H9 (cell line): ENCODE data around the gene PLXNA4. TPM values are rescaled to one million over a fixed set of nuclear protein-coding genes. Genes with fewer than 3 reads are reported as not detected.

Experiments used
- DNase-seq: peaks from one replicate; pipeline ENCODE4 v3.0.0-alpha.2; 2017
- H2AFZ ChIP-seq: one replicate; pipeline ENCODE4 v1.6.1; 2013; ENCODE audit warnings: mild to moderate bottlenecking, low read length, control low read depth, moderate library complexity
- H2AK5ac ChIP-seq: 2 replicates; pipeline ENCODE4 v1.6.1; 2013; ENCODE audit warnings: low read length, control low read depth, mixed read lengths; ENCODE audit not compliant: insufficient read length
- H2BK120ac ChIP-seq: one replicate; pipeline ENCODE4 v1.6.1; 2013; ENCODE audit warnings: low read depth, mild to moderate bottlenecking, low read length, control low read depth, inconsistent platforms; ENCODE audit not compliant: poor library complexity, severe bottlenecking
- H2BK12ac ChIP-seq: 2 replicates; pipeline ENCODE4 v1.6.1; 2013; ENCODE audit warnings: low read length, control low read depth, mixed read lengths, low read depth; ENCODE audit not compliant: insufficient read length
- H2BK15ac ChIP-seq: 2 replicates; pipeline ENCODE4 v1.6.1; 2013; ENCODE audit warnings: low read depth, low read length, control low read depth
- H2BK20ac ChIP-seq: one replicate; pipeline ENCODE4 v1.6.1; 2013; ENCODE audit warnings: low read depth, mild to moderate bottlenecking, low read length, control low read depth, inconsistent platforms; ENCODE audit not compliant: poor library complexity, severe bottlenecking
- H2BK5ac ChIP-seq: 2 replicates; pipeline ENCODE4 v1.6.1; 2013; ENCODE audit warnings: low read length, control low read depth, mixed read lengths; ENCODE audit not compliant: insufficient read length
- H3K14ac ChIP-seq: 2 replicates; pipeline ENCODE4 v1.6.1; 2013; ENCODE audit warnings: low read length, control low read depth; ENCODE audit not compliant: insufficient read depth
- H3K18ac ChIP-seq: 2 replicates; pipeline ENCODE4 v1.6.1; 2013; ENCODE audit warnings: low read depth, mild to moderate bottlenecking, mixed read lengths, low read length, control low read depth; ENCODE audit not compliant: insufficient read length
- H3K23ac ChIP-seq: 2 replicates; pipeline ENCODE4 v1.6.1; 2013; ENCODE audit warnings: low read length, control low read depth, mixed read lengths, low read depth; ENCODE audit not compliant: insufficient read length
- H3K23me2 ChIP-seq: 2 replicates; pipeline ENCODE4 v1.6.1; 2013; ENCODE audit warnings: low read depth, mild to moderate bottlenecking, mixed read lengths, low read length, control low read depth; ENCODE audit not compliant: insufficient read length, poor library complexity, severe bottlenecking
- H3K27ac ChIP-seq: 2 replicates; pipeline ENCODE4 v1.5.1; 2013; ENCODE audit warnings: low read length, control low read depth, mixed read lengths, low read depth; ENCODE audit not compliant: insufficient read length
- H3K27me3 ChIP-seq: 2 replicates; pipeline ENCODE4 v1.6.1; 2013; ENCODE audit warnings: low read length, control low read depth, inconsistent platforms; ENCODE audit not compliant: insufficient read depth
- H3K4ac ChIP-seq: 2 replicates; pipeline ENCODE4 v1.6.1; 2013; ENCODE audit warnings: low read depth, mild to moderate bottlenecking, control low read depth, inconsistent platforms, low read length, moderate library complexity
- H3K4me1 ChIP-seq: 2 replicates; pipeline ENCODE4 v1.6.1; 2013; ENCODE audit warnings: low read length, control low read depth, inconsistent platforms; ENCODE audit not compliant: insufficient read depth
- H3K4me2 ChIP-seq: 2 replicates; pipeline ENCODE4 v1.6.1; 2013; ENCODE audit warnings: low read length, control low read depth, mixed read lengths; ENCODE audit not compliant: insufficient read length, insufficient read depth
- H3K56ac ChIP-seq: 2 replicates; pipeline ENCODE4 v1.6.1; 2013; ENCODE audit warnings: low read depth, mild to moderate bottlenecking, mixed read lengths, low read length, control low read depth; ENCODE audit not compliant: insufficient read length
- H3K79me1 ChIP-seq: 2 replicates; pipeline ENCODE4 v1.6.1; 2013; ENCODE audit warnings: low read depth, mild to moderate bottlenecking, moderate library complexity, low read length, control low read depth, inconsistent platforms; ENCODE audit not compliant: insufficient read depth, poor library complexity, severe bottlenecking
- H3K79me2 ChIP-seq: 2 replicates; pipeline ENCODE4 v1.6.1; 2013; ENCODE audit warnings: low read length, control low read depth, inconsistent platforms; ENCODE audit not compliant: insufficient read depth
- H3K9ac ChIP-seq: 2 replicates; pipeline ENCODE4 v1.6.1; 2013; ENCODE audit warnings: low read length, control low read depth, mixed read lengths; ENCODE audit not compliant: insufficient read length; ENCODE audit errors: extremely low read depth
- H3K9me3 ChIP-seq: one replicate; pipeline ENCODE4 v1.6.1; 2013; ENCODE audit warnings: low read depth, low read length, inconsistent platforms; ENCODE audit not compliant: control insufficient read depth
- H3T11ph ChIP-seq: one replicate; pipeline ENCODE4 v1.6.1; 2013; ENCODE audit warnings: mild to moderate bottlenecking, low read length, control low read depth, inconsistent platforms
- H4K20me1 ChIP-seq: one replicate; pipeline ENCODE4 v1.6.1; 2013; ENCODE audit not compliant: control insufficient read depth, insufficient read length, insufficient read depth
- H4K5ac ChIP-seq: 2 replicates; pipeline ENCODE4 v1.6.1; 2013; ENCODE audit warnings: low read depth, mild to moderate bottlenecking, mixed read lengths, low read length, control low read depth; ENCODE audit not compliant: insufficient read length
- H4K8ac ChIP-seq: replicated peaks from 2 replicates; pipeline ENCODE4 v1.6.1; 2013; ENCODE audit warnings: low read length, control low read depth, mixed read lengths, low read depth; ENCODE audit not compliant: insufficient read length
- H4K91ac ChIP-seq: 2 replicates; pipeline ENCODE4 v1.6.1; 2013; ENCODE audit warnings: low read depth, mild to moderate bottlenecking, moderate library complexity, mixed read lengths, low read length, control low read depth; ENCODE audit not compliant: insufficient read length
- H3K27ac Mint-ChIP-seq, 3 experiments: 2 replicates in 2 of 3; 3 replicates in 1 of 3; pipeline ENCODE4 v1.8.0; 2020 to 2021; ENCODE audit warnings: mixed read lengths in 3 of 3, mild to moderate bottlenecking in 1 of 3, moderate library complexity in 1 of 3
- H3K27me3 Mint-ChIP-seq: 2 replicates; pipeline ENCODE4 v1.8.0; 2021; ENCODE audit warnings: low read depth, mild to moderate bottlenecking, moderate library complexity, mixed read lengths
- H3K36me3 Mint-ChIP-seq, 3 experiments: 2 replicates in 2 of 3; 3 replicates in 1 of 3; pipeline ENCODE4 v1.8.0; 2020 to 2021; ENCODE audit warnings: low read depth in 3 of 3, mixed read lengths in 3 of 3; ENCODE audit not compliant: insufficient read depth in 1 of 3
- H3K4me1 Mint-ChIP-seq, 2 experiments: 2 replicates each; pipeline ENCODE4 v1.8.0; 2020; ENCODE audit warnings: mixed read lengths in 2 of 2
- H3K4me3 Mint-ChIP-seq, 2 experiments: 2 replicates in 1 of 2; 3 replicates in 1 of 2; pipeline ENCODE4 v1.8.0; 2020 to 2021; ENCODE audit warnings: mild to moderate bottlenecking in 2 of 2, mixed read lengths in 2 of 2, moderate library complexity in 1 of 2
- H3K9me3 Mint-ChIP-seq, 2 experiments: 2 replicates in 1 of 2; 3 replicates in 1 of 2; pipeline ENCODE4 v1.8.0; 2020; ENCODE audit warnings: mild to moderate bottlenecking in 2 of 2, mixed read lengths in 2 of 2, moderate library complexity in 1 of 2
- WGBS: extraction: QIAGEN DNeasy Blood & Tissue Kit; methylation state at CpG from one replicate; pipeline ENCODE4 v1.1.7; 2013; ENCODE audit warnings: missing lambda C conversion rate, low lambda C conversion rate, mixed read lengths; ENCODE audit not compliant: insufficient read length; ENCODE audit errors: extremely low coverage; 5-methylcytosine and 5-hydroxymethylcytosine counted together
- total RNA-seq: library from RNA; stranded (reverse); gene quantifications from 2 replicates; pipeline ENCODE4 v1.2.1, GENCODE V29; 2021
- TF ChIP-seq, protein P1 (sequence below): fragments of 200-600 bp; sonication (generic); conservative IDR thresholded peaks from 3 replicates; pipeline ENCODE4 v1.8.0; 2021; ENCODE audit warnings: antibody characterized with exemption, mild to moderate bottlenecking

Gene PLXNA4
- total RNA-seq, 1 experiment from 2014 or later = 0.35 TPM

GRCh38 chr7:132571970-132572369, 4.3 kb downstream of the PLXNA4 start:
- Histone ChIP-seq H2BK15ac (no peak overlapping the region), H4K20me1 (no peaks in the 10 kb centered on the region), H3K56ac (no peak overlapping the region), H3K9ac (no peak overlapping the region), H3K4me1 (peaks cover 2% of the 10 kb centered on the region), H2AK5ac (no peak overlapping the region), H3K23me2 (peaks cover 14% of the 10 kb centered on the region), H3K4ac (no peak overlapping the region), H2BK12ac (no peak overlapping the region), H3K9me3 (no peaks in the 10 kb centered on the region), H3K27ac (no peak overlapping the region), H3K79me2 (no peaks in the 10 kb centered on the region), H3K18ac (no peak overlapping the region), H3K23ac (no peak overlapping the region), H3K79me1 (no peaks in the 10 kb centered on the region), H3K4me2 (no peak overlapping the region), H3K27me3 (peaks cover 40% of the 10 kb centered on the region), H2BK120ac (no peak overlapping the region), H4K5ac (no peak overlapping the region), H4K91ac (no peak overlapping the region), H2BK20ac (no peak overlapping the region), H3K14ac (no peak overlapping the region), H2AFZ (no peak overlapping the region), H2BK5ac (no peak overlapping the region), H3T11ph (no peak overlapping the region), H4K8ac (no peak overlapping the region)
- Mint-ChIP-seq H3K4me3 (no peak overlapping the region), H3K4me1 (peaks cover 37 to 53% of the 10 kb centered on the region in 2 experiments), H3K36me3 (no peaks in the 10 kb centered on the region), H3K9me3 (no peaks in the 10 kb centered on the region), H3K27ac (no peak overlapping the region), H3K27me3 (peaks cover 96% of the 10 kb centered on the region)
- DNase-seq = no peak
- TF ChIP-seq, protein P1, sequence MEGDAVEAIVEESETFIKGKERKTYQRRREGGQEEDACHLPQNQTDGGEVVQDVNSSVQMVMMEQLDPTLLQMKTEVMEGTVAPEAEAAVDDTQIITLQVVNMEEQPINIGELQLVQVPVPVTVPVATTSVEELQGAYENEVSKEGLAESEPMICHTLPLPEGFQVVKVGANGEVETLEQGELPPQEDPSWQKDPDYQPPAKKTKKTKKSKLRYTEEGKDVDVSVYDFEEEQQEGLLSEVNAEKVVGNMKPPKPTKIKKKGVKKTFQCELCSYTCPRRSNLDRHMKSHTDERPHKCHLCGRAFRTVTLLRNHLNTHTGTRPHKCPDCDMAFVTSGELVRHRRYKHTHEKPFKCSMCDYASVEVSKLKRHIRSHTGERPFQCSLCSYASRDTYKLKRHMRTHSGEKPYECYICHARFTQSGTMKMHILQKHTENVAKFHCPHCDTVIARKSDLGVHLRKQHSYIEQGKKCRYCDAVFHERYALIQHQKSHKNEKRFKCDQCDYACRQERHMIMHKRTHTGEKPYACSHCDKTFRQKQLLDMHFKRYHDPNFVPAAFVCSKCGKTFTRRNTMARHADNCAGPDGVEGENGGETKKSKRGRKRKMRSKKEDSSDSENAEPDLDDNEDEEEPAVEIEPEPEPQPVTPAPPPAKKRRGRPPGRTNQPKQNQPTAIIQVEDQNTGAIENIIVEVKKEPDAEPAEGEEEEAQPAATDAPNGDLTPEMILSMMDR = no peak
- WGBS = no CpG with 5 or more reads among the region's 2 CpGs
